GM19099 (cell line): ENCODE results near the gene HABP2.

Experiments used
- POLR2A ChIP-seq: IDR thresholded peaks from 3 replicates; pipeline ENCODE4 v1.6.1; 2011; ENCODE audit warnings: low read depth; ENCODE audit not compliant: insufficient read length; ENCODE audit errors: extremely low read depth

Gene HABP2

GRCh38 chr10:113620936-113621335 is 68.1 kb downstream of the HABP2 start:
- TF ChIP-seq POLR2A, result no peak

- TF ChIP-seq POLR2A, result no peak
These were observed 68.9 kb downstream of the HABP2 start for GRCh38 chr10:113621799-113622198.

GRCh38 chr10:113622831-113623230 is 70.0 kb downstream of the HABP2 start:
- no peak for TF ChIP-seq POLR2A

- no peak for TF ChIP-seq POLR2A
These were observed 72.8 kb downstream of the HABP2 start for GRCh38 chr10:113625461-113626186.

GRCh38 chr10:113626809-113627355 is 74.0 kb downstream of the HABP2 start:
- no peak for TF ChIP-seq POLR2A

GRCh38 chr10:113627836-113628235 is 75.0 kb downstream of the HABP2 start:
- no peak for TF ChIP-seq POLR2A

- TF ChIP-seq POLR2A, result no peak
These were observed 75.8 kb downstream of the HABP2 start for GRCh38 chr10:113628607-113629153.

- TF ChIP-seq POLR2A, result no peak
These were observed 78.2 kb downstream of the HABP2 start for GRCh38 chr10:113630929-113631533.

GRCh38 chr10:113631684-113632367 is 79.0 kb downstream of the HABP2 start:
- TF ChIP-seq POLR2A, result no peak
